HepG2 (cell line): ENCODE data around the gene LDLR. TPM values are rescaled to one million over a fixed set of nuclear protein-coding genes. Genes with fewer than 3 reads are reported as not detected.

Experiments used
- ADNP ChIP-seq: sonication (generic); formaldehyde crosslinking; IDR thresholded peaks from 2 replicates; pipeline ENCODE4 v1.4.0; 2020; ENCODE audit warnings: missing genetic modification reagents
- BRF2 ChIP-seq: sonication (generic); formaldehyde crosslinking; IDR thresholded peaks from 2 replicates; pipeline ENCODE4 v1.8.1; 2022; ENCODE audit warnings: mild to moderate bottlenecking, missing genetic modification reagents
- DMTF1 ChIP-seq: sonication (generic); formaldehyde crosslinking; IDR thresholded peaks from 2 replicates; pipeline ENCODE4 v1.4.0; 2020; ENCODE audit warnings: mild to moderate bottlenecking, missing genetic modification reagents
- GATAD2A ChIP-seq: IDR thresholded peaks from 2 replicates; pipeline ENCODE4 v1.6.1; 2016
- GRHL1 ChIP-seq: sonication (generic); formaldehyde crosslinking; conservative IDR thresholded peaks from 2 replicates; pipeline ENCODE4 v1.8.0; 2022; ENCODE audit warnings: missing genetic modification reagents
- HDAC6 ChIP-seq: fragments of 200-600 bp; sonication (generic); IDR thresholded peaks from 2 replicates; pipeline ENCODE4 v1.7.0; 2017; ENCODE audit warnings: mild to moderate bottlenecking, antibody characterized with exemption, low read length, low read depth
- KLF12 ChIP-seq: sonication (generic); formaldehyde crosslinking; IDR thresholded peaks from 2 replicates; pipeline ENCODE4 v1.4.0; 2020; ENCODE audit warnings: missing genetic modification reagents, borderline replicate concordance
- MED8 ChIP-seq: sonication (generic); formaldehyde crosslinking; IDR thresholded peaks from 2 replicates; pipeline ENCODE4 v1.8.1; 2023; ENCODE audit warnings: mild to moderate bottlenecking, missing genetic modification reagents; ENCODE audit not compliant: insufficient replicate concordance
- NFRKB ChIP-seq: fragments of 450-650 bp; IDR thresholded peaks from 2 replicates; pipeline ENCODE4 v1.6.1; 2017
- NR2C2 ChIP-seq: sonication (generic); formaldehyde crosslinking; IDR thresholded peaks from 2 replicates; pipeline ENCODE4 v1.4.0; 2020; ENCODE audit warnings: missing genetic modification reagents, mild to moderate bottlenecking, moderate library complexity, borderline replicate concordance
- PTBP1 ChIP-seq: fragments of 200-400 bp; formaldehyde crosslinking; IDR thresholded peaks from 2 replicates; pipeline ENCODE4 v1.6.1; 2018; ENCODE audit warnings: low read length, low read depth; ENCODE audit not compliant: poor library complexity, severe bottlenecking
- REL ChIP-seq: sonication (generic); formaldehyde crosslinking; conservative IDR thresholded peaks from 2 replicates; pipeline ENCODE4 v1.8.0; 2022; ENCODE audit warnings: mild to moderate bottlenecking, missing genetic modification reagents, moderate library complexity
- RNF2 ChIP-seq: fragments of 450-650 bp; conservative IDR thresholded peaks from 2 replicates; pipeline ENCODE4 v1.6.1; 2016; ENCODE audit warnings: low read depth
- ZBTB7A ChIP-seq: sonication (generic); formaldehyde crosslinking; IDR thresholded peaks from 2 replicates; pipeline ENCODE4 v1.8.0; 2022; ENCODE audit warnings: mild to moderate bottlenecking, missing genetic modification reagents
- ZHX1 ChIP-seq: sonication (generic); formaldehyde crosslinking; IDR thresholded peaks from 2 replicates; pipeline ENCODE4 v1.8.1; 2022; ENCODE audit warnings: low read depth, mild to moderate bottlenecking, missing genetic modification reagents
- ZIK1 ChIP-seq: sonication (generic); formaldehyde crosslinking; IDR thresholded peaks from 2 replicates; pipeline ENCODE4 v1.5.0; 2020; ENCODE audit warnings: mild to moderate bottlenecking, low read depth, missing genetic modification reagents, borderline replicate concordance
- ZNF17 ChIP-seq: sonication (generic); formaldehyde crosslinking; IDR thresholded peaks from 2 replicates; pipeline ENCODE4 v1.5.0; 2020; ENCODE audit warnings: mild to moderate bottlenecking, missing genetic modification reagents
- ZXDC ChIP-seq: sonication (generic); formaldehyde crosslinking; IDR thresholded peaks from 2 replicates; pipeline ENCODE4 v1.5.0; 2020; ENCODE audit warnings: mild to moderate bottlenecking, missing genetic modification reagents
- polyA plus RNA-seq, 8 experiments: library from polyadenylated mRNA; depleted of rRNA in 3 of 8; stranded (reverse) in 7 of 8; unstranded in 1 of 8; fragments of >200 nt; fragmentation: Illumina TruSeq in 4 of 8; extraction: Trizol in 4 of 8; gene quantifications; 2 replicates each; pipeline versions ENCODE4 v1.2.1 to v1.2.3, GENCODE V29; 2011 to 2016; ENCODE audit warnings: low read depth in 4 of 8, missing spikeins in 1 of 8, mixed read lengths in 1 of 8; ENCODE audit not compliant: insufficient read depth in 1 of 8
- total RNA-seq, 5 experiments: library from RNA; depleted of rRNA; stranded (reverse); fragments of >200 nt; fragmentation: Illumina TruSeq; extraction: Trizol; gene quantifications; 2 replicates each; pipeline ENCODE4 v1.2.3, GENCODE V29; 2016; ENCODE audit warnings: low read depth in 1 of 5

Gene LDLR
- total and polyA plus RNA-seq, 2 of the 13 experiments (the other 11 are each of a cell fraction or from before 2014, with no cell fraction given) = 51.6 to 92.5 TPM

GRCh38 chr19:11088506-11089253 lies 583 bp upstream of the LDLR start (continued):
- TF ChIP-seq GRHL1 (CRISPR knock-in tag) = no peak
- no peak for TF ChIP-seq ZNF17 (CRISPR knock-in tag)
- TF ChIP-seq PTBP1 = no peak
- no peak for TF ChIP-seq HDAC6
- TF ChIP-seq MED8 = peak; percentile 75
- TF ChIP-seq GATAD2A (CRISPR knock-in tag) = peak; percentile 84; the same call in 1 of the 2 replicates
- no peak for TF ChIP-seq BRF2 (CRISPR knock-in tag)
- no peak for TF ChIP-seq ZHX1
- TF ChIP-seq ZXDC (CRISPR knock-in tag) = no peak
- no peak for TF ChIP-seq RNF2
- no peak for TF ChIP-seq ZBTB7A (CRISPR knock-in tag)
- no peak for TF ChIP-seq NFRKB
- TF ChIP-seq ZIK1 (CRISPR knock-in tag) = no peak
- no peak for TF ChIP-seq ADNP (CRISPR knock-in tag)
- TF ChIP-seq KLF12 (CRISPR knock-in tag) = peak; percentile 61; the same call in 1 of the 2 replicates
- TF ChIP-seq DMTF1 (CRISPR knock-in tag) = no peak
- TF ChIP-seq NR2C2 (CRISPR knock-in tag) = no peak
- TF ChIP-seq REL (CRISPR knock-in tag) = no peak
